HEK293T (cell line): ENCODE results near the gene TAPBP.

Experiments
- FOXK2 ChIP-seq: fragments of 450-650 bp; IDR thresholded peaks from 2 replicates; pipeline ENCODE4 v1.6.1; 2016; ENCODE audit warnings: mild to moderate bottlenecking
- FOXM1 ChIP-seq: fragments of 450-650 bp; IDR thresholded peaks from 2 replicates; pipeline ENCODE4 v1.6.1; 2017; ENCODE audit warnings: mild to moderate bottlenecking, borderline replicate concordance
- SUZ12 ChIP-seq: fragments of 450-650 bp; IDR thresholded peaks from 2 replicates; pipeline ENCODE4 v1.6.1; 2016; ENCODE audit warnings: mild to moderate bottlenecking
- ZNF384 ChIP-seq: fragments of 450-650 bp; IDR thresholded peaks from 2 replicates; pipeline ENCODE4 v1.6.1; 2016

DNA sequence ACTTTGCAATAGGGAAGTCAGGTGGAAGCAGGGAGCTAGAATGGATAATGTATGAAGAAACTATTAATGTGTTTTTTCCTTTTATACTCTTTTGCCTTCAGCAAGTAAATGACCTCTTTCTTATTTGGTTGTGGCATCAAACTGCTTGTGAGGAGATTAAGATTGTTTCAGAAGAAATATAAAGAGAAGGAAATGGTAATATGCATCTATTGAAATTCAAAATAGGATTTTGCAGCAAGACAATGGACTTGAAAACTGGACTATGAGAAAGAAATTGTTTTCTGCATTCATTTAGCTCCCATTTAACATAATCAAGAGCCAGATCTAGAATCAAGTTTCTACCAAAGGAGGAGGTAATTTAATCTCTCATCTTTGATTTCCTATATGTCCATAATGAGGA is 45.5 kb upstream of the TAPBP start:
- TF ChIP-seq ZNF384 (no peak), FOXK2 (no peak), FOXM1 (no peak), SUZ12 (no peak)
